T-helper 1 cell treated with Interleukin-12 subunit alpha and Interleukin-12 subunit beta and Interleukin-4 antibody, amounts not matched to agents 30 ng/mL and 1 ng/mL, for 36 hours (primary cell): ENCODE data around the gene MYPN. TPM values are rescaled to one million over a fixed set of nuclear protein-coding genes. Genes with fewer than 3 reads are reported as not detected.

ENCODE experiments used
- intact Hi-C: fragments of 100-400 bp; cut with micrococcal nuclease; formaldehyde crosslinking; loops from one replicate; pipeline ENCODE4 v1.15.1; 2024
- total RNA-seq: library from RNA; stranded (reverse); gene quantifications from 2 replicates; pipeline ENCODE4 v1.2.3, GENCODE V29; 2022

MYPN gene
- total RNA-seq, 1 donor from 2014 or later = not detected

DNA sequence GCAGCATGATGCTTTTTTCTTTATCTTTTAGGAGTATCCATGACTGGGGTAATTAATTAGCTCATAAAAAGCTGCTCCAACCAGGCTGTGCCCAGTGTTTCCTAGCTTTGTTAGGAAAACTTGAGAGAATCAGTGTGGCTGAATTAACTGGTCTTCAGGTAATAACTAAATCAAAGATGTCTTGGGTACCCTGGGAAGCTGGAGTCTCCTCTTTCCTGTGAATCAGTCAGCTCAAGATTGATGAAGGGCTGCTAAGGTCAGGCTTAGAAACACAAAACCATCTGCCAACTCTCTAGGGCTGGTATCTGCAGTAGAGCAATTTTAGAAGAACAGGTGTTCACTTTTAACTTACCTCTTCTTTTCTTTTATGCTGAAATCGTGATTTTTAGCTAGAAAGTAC is 144.1 kb downstream of the MYPN start:
- intact Hi-C loops = no loop called here

DNA sequence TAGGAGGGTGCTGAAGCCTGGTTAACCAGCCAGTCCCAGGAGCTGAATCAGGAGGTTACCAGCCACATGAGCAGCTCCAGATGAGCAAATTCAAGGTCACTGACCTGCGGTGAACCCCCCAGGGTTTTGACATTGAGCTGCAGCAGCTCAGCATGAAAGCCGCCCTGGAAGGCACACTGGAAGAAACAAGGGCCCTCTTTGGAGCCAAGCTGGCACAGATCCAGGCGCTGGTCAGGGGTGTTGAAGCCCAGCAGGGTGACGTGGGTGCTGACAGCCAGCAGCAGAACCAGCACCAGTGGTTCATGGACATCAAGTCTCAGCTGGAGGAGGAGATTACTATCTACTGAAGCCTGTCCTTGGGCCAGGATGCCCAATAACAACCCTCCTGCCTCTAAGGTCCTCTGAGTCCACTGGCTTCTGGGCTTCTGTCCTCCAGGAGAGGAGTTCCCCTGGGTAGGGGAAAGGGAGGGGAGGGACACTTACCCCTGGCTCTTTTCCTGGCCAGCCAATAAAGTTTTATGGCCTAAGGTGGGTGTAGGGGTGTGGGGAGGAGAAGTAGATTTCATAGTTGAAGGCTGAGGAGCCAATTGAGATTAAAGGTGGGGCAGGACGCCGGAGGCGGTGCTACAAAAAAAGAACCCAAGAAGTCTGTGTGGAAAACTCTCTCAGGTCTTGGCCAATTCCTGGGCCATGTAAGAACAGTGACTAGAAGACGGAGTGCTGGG is 152.0 kb downstream of the MYPN start:
- intact Hi-C loops = no loop called here

Other genes starting within 250 kb of the MYPN start
- 24.6 and 25.5 TPM in 2 replicates for gene SIRT1, start 224.8 kb upstream of the MYPN start, total RNA-seq
- gene HERC4, start 34.2 kb upstream of the MYPN start, total RNA-seq = 63.6 and 68.0 TPM in 2 replicates
- not detected in 2 replicates for gene ATOH7, start 122.6 kb downstream of the MYPN start, total RNA-seq
- gene HNRNPH3, start 222.6 kb downstream of the MYPN start, total RNA-seq = 119 and 121 TPM in 2 replicates
- 1.7 and 2.3 TPM in 2 replicates for gene PBLD, start 223.4 kb downstream of the MYPN start, total RNA-seq